ENCODE results near the gene ADPRHL1.
"Not testable (repeated sequence)": the region's sequence is repeated elsewhere in the genome, so short reads cannot be mapped to it uniquely, and the experiment has no call there.

The ADPRHL1 gene

DNA sequence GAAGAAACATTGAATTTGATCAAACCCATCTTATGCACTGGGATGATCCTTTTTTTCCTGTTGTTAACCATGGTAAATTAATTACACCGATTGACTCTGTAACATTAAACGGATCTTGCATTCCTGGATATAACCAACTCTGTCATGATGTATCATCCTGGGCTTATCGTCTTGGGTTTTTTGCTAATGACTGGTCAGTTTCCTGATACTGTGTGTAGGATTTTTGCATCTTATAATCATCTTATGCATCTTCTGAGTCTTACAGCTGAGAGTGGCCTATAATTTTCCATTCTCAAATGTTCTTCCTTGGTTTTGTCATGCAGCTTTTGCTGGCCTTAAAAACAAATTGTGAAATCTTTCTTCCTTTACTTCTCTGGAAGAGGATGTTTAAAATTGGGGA lies 24.4 kb upstream of the ADPRHL1 start:
- DNase-seq (ENCODE audit: low read depth) = no peak

DNA sequence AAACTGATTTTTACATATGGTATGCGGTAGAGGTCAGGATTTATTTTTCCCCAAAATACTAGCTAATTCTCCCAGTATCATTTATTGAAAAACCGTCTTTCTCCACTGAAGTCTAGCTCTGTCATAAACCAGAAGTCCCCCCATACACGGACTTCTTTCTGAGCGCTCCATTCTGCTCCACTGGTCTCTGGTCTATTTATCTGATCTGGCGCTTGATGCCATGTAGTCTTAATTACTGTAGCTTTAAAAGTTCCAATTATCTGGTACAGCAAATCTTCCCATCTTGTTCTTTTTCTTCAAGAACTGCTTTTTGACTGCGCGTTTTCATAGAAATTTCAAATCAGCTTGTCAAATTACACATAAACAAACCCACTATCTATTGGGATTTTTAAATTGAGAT lies 23.5 kb upstream of the ADPRHL1 start:
- DNase-seq (ENCODE audit: low read depth) = no peak

DNA sequence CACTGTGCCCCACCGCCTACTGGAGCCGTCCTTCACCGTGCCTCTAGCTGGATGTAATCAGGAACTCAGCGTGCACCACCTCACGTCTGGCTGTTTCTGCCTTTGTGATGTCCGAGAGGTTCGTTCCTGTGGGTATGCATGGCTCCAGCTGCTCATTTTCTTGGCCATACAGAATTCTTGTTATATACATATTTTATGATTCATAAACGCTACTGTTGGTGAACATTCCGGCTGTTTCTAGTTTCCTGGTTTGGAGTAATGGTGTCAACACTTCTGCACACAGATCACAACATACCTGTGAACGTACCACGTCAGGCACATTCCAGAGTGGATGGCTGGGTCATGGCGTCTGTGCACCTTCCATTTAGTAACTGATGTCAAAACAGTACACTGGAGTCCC lies 22.6 kb upstream of the ADPRHL1 start:
- DNase-seq (ENCODE audit: low read depth) = no peak

DNA sequence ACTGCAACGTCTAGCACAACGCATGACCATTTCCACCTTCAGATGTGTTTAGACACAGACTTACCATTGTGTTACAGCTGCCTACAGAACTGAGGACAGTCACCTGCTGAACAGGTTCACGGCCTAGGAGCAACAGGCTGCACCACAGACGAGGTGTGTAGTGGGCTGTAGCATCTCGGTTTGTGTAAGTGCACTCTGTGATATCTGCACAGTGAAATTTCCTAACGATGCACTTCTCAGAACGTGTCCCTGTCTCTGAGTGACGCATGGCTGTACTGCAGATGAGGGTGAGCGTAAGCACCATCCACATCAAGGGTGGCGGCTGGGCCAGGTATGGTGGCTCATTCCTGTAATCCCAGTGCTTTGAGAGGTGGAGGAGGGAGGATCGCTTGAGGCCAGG lies 22.0 kb upstream of the ADPRHL1 start:
- no peak for DNase-seq (ENCODE audit: low read depth)

DNA sequence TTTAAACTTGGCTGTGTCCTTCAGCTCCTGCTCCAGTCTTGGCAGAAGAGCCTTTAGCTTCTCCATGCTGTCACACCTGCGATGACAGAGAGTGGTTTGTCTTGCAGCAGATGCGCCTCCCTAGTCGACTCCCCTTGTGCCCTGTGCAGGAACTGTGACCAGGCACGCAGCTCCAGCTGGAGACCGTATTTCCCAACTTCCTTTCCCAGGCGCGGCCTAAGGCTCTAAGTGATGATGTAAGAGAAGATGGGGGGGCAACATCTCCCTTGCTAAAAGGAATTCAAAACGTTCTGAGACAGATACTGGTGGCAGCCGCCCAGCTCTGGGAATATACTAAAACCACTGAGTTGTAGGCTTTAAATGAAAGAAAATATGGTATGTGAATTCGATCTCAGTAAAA lies 20.9 kb upstream of the ADPRHL1 start:
- no peak for DNase-seq (ENCODE audit: low read depth)

DNA sequence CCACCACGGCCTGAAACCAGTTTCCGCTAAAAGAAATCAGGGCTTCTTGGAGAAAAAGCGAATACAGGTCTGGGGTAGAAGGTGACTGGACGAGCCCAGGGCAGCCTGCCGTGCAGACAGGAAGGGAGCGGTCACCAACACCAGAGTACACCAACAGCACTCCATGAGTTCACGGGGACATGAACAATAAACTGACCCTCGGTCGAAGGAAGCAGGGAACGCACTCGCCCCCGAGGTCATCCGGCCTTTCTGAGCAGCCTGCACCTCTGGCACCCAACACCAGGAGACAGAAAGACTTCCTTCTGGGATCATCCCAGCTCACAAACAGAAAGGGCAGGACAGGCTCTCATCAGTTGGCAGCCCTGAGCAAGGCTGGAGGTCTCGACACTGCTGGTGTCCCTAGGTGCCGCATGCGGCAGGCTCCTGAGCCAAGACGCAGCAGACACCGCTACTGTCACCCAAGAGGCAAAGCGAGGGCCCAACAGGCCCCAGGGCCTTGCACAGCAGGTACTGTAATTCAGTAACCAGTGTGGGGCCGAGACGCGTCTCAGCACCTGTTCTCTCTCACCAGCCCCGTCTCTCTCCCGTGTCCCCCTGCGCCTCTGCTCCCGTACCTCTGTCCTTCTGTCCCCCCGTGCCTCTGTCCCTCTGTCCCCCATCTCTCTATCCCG lies 19.2 kb upstream of the ADPRHL1 start:
- DNase-seq (ENCODE audit: low read depth) = no peak

DNA sequence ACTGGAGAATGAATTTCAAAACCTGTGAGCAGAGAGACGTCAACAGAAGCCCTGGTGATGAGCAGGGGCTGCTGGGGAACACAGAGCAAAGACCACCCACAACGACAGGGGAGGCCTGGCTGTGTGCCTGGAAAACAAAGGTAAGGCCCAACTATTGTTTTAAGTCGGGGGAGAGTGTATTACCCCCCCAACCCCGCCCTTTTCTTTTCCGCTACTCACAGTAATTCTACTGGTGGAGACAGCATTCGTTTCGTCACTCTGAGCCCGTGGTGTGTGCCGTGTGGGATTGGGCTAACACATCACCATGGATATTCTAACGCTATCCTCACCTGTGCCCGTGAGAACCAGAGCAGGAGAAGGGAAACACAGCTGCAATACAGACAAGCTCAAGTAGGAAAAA lies 18.6 kb upstream of the ADPRHL1 start:
- DNase-seq (ENCODE audit: low read depth) = no peak

DNA sequence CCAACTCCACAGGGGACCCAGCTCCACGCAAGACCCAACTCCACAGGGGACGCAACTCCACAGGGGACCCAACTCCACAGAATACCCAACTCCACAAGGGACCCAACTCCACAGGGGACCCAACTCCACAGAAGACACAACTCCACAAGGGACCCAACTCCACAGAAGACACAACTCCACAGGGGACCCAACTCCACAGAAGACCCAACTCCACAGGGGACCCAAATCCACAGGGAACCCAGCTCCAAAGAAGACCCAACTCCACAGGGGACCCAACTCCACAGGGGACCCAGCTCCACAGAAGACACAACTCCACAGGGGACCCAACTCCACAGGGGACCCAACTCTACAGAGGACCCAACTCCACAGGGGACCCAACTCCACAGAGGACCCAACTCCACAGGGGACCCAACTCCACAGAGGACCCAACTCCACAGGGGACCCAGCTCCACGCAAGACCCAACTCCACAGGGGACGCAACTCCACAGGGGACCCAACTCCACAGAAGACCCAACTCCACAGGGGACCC lies 17.4 kb upstream of the ADPRHL1 start:
- not testable (repeated sequence) for DNase-seq (ENCODE audit: low read depth)

DNA sequence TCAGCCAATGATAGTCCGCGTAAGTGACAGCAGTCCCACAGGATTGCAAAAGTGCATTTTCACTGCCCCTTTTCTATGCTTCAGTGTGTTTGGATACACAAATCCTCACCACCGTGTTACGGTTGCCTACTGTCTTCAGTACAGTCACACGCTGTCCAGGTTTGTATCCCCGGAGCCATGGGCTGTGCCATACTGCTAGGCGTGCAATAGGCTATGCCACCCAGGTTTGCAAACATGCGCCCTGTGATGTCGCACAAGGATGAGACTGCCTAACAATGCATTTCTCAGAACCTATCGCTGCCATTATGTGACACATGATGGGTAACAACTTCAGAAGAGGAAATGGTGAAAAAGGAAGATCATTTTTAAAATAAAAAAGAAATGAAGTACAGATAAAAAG lies 16.8 kb upstream of the ADPRHL1 start:
- no peak for DNase-seq (ENCODE audit: low read depth)

DNA sequence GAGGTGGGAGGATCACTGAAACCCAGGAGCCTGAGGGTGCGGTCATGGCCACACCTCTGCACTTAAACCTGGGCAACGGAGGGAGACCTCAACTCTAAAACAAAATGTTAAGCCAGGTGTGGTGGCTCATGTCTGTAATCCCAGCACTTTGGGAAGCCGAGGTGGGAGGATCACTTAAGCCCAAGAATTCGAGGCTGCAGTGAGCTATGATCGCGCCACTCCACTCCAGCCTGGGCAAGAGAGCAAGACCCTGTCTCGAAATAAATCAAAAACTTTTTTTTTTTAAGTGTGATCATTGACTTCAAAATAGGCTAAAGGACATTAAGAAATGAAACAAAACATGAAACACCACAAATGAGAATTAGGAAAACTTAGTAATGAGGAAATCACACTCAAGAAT lies 16.3 kb upstream of the ADPRHL1 start:
- DNase-seq (ENCODE audit: low read depth) = no peak

DNA sequence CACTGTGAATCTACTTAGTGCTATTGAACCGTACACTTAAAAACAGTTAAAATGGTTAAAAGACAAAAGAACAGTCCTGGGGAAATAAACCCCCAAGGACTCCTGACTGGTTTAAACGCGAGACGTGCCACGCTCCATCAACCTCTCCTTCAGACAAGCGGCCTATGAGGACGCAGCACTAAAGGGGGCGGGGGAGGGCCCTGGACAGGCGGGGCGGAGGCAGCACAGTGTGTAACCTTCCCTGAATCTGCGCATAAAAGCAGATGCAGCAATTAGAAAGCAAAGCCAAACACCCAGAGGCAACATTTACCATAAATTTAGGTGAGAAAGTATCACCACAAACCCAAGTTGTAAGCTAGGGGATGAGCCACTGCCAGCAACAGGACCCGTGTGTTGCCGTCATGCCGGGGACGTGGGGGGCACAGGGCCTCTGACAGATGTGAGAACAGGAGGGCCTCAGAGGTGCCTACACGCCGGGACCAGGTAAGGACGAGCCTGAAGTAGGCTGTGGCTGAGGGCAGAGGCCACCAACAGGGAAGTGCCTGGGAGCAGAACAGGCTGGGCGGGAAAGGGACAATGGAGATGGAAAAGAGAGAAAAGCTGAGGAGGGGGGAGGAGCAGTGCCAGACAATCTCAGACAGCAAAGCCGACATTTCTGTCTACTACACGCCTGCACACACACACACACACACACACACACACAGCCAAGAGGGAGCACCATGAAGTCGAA lies 15.3 kb upstream of the ADPRHL1 start:
- DNase-seq (ENCODE audit: low read depth) = no peak

DNA sequence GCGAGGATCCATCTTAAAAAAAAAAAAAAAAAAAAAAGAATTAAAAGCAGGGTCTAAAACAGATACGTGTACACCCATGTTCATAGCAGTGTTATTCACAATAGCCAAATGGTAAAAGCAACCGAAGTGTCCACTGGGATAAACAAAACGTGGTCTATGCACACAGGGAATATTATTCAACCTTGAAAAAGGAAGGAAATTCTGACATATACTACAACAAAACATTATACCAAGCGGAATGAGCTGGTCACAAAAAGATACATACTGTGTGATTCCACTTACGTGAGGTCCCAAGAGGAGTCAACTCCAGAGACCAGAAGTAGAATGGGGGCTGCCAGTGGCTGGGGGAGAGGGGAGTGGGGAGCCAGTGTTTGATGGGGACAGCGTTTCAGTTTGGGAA lies 14.7 kb upstream of the ADPRHL1 start:
- DNase-seq (ENCODE audit: low read depth) = no peak

DNA sequence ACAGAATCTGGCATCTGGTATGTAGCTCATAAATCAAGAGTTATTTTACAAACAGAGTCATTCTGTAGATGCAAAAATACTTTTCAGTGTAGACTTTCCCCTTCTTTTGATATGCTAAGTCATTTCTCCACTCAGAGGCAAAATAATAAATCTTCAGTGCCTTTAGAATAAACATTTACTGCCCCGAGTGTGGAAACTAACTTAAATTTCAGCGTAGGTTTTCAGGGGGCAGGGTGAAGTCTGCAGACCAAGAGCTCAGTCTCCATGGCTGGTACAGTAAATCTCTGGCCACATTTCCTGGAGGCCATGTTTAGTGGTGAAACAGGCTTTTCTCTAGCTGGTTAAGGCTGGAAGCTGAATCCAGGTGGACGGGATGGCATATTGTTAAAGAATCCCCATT lies 13.1 kb upstream of the ADPRHL1 start:
- no peak for DNase-seq (ENCODE audit: low read depth)

DNA sequence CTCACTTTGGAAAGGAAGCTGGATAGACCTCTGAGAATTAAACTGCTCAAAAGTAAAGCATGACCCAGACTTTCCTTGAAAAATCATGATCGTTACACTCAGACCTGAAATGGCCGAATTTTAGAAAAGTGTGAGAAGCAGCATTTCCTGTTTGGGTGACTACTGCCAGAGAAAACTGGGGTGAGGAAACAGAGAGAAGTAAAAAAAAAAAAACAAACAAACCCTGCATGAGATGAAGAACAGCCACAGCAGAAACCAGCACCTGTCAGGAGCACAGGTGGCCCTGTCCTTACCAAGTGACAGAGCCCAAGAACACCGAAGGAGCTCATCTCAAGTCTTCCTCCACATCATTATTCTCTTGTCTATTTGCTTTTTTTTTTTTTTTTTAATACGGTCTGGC lies 12.0 kb upstream of the ADPRHL1 start:
- no peak for DNase-seq (ENCODE audit: low read depth)

DNA sequence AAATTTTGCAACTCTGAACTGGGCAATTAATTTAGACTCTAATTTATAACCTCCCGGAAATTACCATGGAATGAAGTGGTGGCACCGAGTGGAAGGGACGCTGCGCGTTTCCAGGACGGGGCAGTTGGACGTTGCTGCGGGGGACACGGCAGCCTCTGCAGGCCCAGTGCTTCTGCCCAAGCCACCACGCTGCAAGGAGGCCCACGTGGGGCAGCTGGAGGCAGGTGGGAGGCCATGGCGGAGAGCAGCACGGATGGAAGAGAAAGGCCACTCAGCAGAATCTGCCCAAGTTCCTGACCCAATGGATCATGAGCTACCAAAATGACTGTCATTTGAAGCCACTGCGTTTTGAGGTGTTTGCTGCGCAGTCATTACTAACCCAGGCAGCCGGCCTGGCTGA lies 11.2 kb upstream of the ADPRHL1 start:
- no peak for DNase-seq (ENCODE audit: low read depth)

DNA sequence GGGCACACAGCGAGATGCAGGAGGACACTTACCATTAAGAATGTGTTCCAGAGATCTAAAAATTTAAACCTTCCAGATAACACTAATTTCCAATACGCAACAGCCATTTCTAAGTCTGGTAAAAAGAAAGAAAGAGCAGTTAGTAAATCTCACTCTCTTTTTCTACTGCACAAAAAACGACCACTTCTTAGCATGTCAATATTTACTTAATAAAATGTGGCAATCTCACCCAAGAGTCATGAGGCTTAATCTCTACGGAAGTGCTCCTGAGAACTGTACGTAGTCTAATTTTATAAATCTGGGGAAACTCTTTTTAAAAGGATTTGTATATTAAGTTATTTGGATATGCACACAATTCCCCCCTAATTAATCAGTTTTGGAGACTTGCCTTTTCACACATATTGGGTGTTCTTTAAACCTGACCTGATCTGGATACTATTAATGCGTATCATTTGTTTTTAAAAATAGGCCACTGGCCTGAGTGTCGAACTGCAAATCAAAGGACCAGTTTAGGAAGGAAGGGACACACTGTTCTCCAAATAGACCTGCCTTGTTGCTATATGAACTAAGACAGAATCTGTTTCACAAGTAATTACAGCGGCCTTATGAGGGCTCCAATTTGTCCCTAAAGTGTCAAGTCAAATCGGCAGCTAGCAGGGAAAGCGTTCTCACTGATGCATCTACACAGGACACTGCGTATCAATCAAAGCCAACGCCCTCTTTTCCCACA lies 7.9 kb upstream of the ADPRHL1 start:
- DNase-seq (ENCODE audit: low read depth) = no peak

DNA sequence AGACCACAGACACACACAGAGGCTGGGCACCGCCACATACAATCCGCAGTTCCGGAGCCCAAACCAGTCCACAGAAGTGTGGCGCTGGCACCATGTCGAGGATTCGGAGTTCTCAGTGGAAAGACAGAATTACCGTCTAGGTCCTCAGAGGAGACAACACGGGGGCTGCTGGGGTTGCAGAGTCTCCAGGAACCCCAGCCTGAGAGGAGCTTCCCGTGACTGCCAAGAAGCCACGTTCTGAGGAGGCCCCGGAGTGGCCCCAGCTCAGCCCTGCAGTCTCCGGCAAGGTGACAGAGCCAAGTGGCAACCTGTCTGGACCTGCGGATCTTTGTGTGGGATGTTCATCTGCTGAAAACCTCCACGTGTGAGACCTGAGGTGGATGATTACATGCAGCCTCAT lies 7.3 kb upstream of the ADPRHL1 start:
- DNase-seq (ENCODE audit: low read depth) = no peak

DNA sequence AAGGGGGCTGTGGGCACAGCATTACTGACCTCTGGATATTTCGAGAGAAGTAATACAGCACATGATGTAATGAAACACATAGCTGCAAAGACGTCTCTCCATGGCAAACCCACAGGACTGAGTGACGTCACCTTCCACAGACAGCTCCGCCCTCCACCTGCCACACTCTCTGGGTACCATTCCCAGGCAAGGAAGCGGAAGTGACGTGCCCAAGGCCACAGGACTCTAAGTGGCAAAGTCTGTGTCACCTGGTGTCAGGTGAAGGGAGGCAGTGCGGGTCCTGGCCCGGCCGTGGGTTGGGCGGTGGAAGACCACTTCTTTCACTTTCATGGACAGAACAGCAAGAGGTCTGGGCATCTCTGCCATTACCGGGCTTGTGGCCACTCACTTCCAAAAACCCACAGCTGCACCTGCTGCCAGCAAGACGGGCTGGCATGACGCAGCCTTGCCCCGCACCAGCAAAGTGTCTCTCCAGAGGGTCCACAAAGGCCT lies 6.8 kb upstream of the ADPRHL1 start:
- DNase-seq (ENCODE audit: low read depth) = no peak

DNA sequence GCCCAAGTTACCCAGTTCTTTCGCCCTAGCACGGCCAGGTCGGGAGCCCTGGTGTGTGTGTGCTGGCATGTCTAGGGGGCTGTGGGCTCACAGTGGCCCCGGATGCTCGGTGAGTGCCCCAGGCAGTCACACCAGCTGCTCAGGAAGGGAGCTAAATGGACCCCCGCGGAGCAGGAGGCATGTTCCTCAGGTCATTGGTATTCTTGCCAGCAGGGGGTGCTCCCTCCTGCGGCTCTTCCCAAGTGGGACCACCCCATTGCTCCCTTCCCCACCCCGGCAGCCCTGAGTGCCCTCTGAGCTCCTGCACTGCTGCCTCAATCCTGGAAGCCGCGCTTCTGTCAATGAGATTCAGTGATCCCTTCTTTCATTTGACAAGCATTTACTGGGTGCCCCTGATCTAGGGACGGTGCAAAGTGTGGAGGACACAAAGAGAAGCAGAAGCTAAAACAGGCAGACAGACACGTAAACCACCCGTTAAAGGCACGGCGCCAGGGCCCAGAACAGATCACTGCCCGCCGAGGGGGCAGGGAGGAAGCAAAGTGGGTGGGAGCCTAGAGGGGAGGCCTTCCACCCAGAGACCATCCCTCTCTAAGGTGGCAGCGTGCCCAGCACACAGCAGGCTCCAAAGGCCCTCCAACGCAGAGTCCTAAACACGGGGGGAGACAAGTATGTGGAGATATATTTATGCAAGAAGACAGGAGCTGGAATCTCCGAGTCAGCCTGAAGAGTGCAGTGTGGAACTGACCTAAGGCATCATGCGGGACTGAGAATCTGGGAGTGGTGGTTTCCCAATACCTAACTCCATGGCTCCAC lies 5.2 kb upstream of the ADPRHL1 start:
- no peak for DNase-seq (ENCODE audit: low read depth)

DNA sequence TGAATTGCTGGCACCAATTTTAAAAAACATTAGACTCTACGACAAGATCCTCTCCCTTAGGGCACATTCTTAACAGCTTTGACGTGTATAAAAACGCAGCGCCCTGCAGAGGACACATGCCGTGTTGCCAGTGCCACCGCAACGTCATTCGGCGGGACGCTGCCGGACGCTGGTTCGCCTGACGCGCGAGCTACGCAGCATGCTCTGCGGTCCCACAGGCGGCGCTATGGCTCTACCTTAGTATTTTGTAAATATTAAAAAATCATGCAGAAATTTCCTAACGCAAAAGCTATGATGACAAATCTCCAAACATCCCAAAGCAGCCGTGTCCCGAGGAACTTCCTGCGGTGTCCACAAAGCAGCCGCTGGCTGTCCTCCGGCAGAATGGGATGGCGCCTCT lies 4.2 kb upstream of the ADPRHL1 start:
- DNase-seq (ENCODE audit: low read depth) = no peak

DNA sequence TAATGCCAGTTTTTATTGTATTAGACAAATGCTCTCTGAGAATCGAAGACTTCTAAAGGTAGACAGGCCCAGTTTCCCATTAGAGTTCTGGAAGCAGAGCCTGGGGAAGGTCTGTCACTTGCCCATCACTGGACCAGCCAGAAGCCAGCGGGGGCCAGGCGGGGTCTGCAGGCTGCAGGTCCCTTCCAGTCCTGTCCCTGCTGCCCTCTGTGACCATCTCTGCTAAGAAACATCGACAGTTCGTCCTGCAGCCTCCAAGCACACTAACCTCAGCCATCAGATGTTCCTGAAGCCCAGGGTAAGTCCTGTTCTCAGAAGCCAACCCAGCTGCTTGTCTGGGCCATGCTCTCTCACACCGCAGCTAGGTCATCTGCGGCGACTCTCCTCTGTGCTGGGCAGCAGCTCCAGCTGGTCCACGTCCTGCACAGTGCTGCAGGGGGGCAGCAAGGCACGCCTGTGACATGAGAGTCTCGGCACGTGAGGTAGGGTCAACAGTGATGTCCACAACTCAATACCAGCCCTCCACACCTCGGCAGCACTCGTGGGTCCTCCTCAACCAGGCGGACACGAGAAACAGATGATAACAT lies 2.9 kb upstream of the ADPRHL1 start:
- no peak for DNase-seq (ENCODE audit: low read depth)

DNA sequence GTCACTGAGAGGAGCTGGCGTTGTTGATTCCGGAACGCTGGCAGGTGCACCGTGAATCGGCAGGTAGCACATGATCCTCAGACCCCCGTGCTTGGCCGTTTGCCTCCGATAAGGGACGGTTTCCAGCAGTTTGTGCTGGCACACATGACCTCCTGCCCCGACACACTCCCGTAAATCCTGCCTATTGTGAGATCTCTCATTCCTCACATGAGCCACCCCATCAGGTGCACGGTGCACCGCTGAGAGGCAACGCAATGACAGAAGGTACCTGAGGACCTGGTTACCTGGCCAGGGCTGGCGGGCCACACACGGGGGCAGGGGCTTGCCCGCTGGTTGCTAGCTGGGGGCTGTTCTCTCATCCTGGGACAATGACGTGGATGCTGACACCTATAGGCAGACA lies 2.1 kb upstream of the ADPRHL1 start:
- no peak for DNase-seq (ENCODE audit: low read depth)
